ENCODE data around the gene PLEKHO1. TPM values are rescaled to one million over a fixed set of nuclear protein-coding genes. Genes with fewer than 3 reads are reported as not detected.

PLEKHO1 gene
- total and polyA plus RNA-seq, 2 of the 4 experiments (the other 2 are of a cell fraction), result 51.4 to 56.0 TPM

- TF ChIP-seq MXI1 (IDR thresholded peaks at IDR 0.05; ENCODE audit: borderline replicate concordance, low read depth, low read length) (no peak), RFX5 (IDR thresholded peaks at IDR 0.05; ENCODE audit: low read depth, low read length) (no peak), CHD1 (IDR thresholded peaks at IDR 0.05; ENCODE audit: low read depth, low read length) (no peak), FOS (IDR thresholded peaks at IDR 0.05; ENCODE audit: low read depth, low read length) (no peak)
- no peak overlapping the region for H3K27ac ChIP-seq (ENCODE audit: insufficient read depth, low read length)
- dilution Hi-C loops (cut with HindIII; ENCODE audit: low sequenced_read_pairs, unreplicated experiment), result no loop called here
Measured at GRCh38 chr1:150142083-150142482, 7.6 kb upstream of the PLEKHO1 start.

More at GRCh38 chr1:150142083-150142482, 7.6 kb upstream of the PLEKHO1 start:
- H3K4ac ChIP-seq (ENCODE audit: low read depth, low read length), result no peak overlapping the region
- ChIA-PET POLR2A (ENCODE audit: unreplicated experiment) (interaction anchor here (0.8 kb wide), 1 partner anchor 34 kb away, joined by 4 read pairs; no protein-coding TSS in a partner anchor), CTCF (interaction anchor here (0.6 kb wide), 1 partner anchor 9 kb away, joined by 4 read pairs; no protein-coding TSS in a partner anchor)
- no peak overlapping the region for H3K9ac ChIP-seq (ENCODE audit: low read depth, low read length)
- H3K23ac ChIP-seq (ENCODE audit: low read depth, low read length), result no peak overlapping the region
- 0 out of 2 replicates have a peak, but pooled peaks cover 3% of the 10 kb centered on the region for H3K9me1 ChIP-seq (ENCODE audit: insufficient read depth, low read length)
- DNase-seq (no peak), ATAC-seq (ENCODE audit: low read depth) (no peak)
- in situ Hi-C loops (cut with MboI; ENCODE audit: low sequenced_read_pairs) (no loop called here), intact Hi-C loops (cut with micrococcal nuclease) (no loop called here)
- H4K5ac ChIP-seq (ENCODE audit: low read depth, low read length), result no peak overlapping the region
- no peak overlapping the region for H3K4me2 ChIP-seq (ENCODE audit: low read depth, low read length)
- no peak overlapping the region for H4K91ac ChIP-seq (ENCODE audit: insufficient read depth, low read depth, low read length)
- H3K36me3 ChIP-seq (ENCODE audit: control insufficient read depth, insufficient read depth, low read length), result peaks cover 5% of the 10 kb centered on the region; the same call in 1 of the 2 replicates
- no peak overlapping the region for H2AK9ac ChIP-seq (replicated peaks; ENCODE audit: low read depth, low read length, poor library complexity)
- no peak overlapping the region for H2BK20ac ChIP-seq (ENCODE audit: low read depth, low read length)
- H3K14ac ChIP-seq (replicated peaks; ENCODE audit: low read depth, low read length), result no peak overlapping the region
- no TSS peak for BruUV-seq (replicated peaks)
- H2AK5ac ChIP-seq (ENCODE audit: low read depth, low read length), result no peak overlapping the region
- H2AFZ ChIP-seq (replicated peaks; ENCODE audit: low read length, poor library complexity), result no peak overlapping the region
- H3K4me1 ChIP-seq (ENCODE audit: control insufficient read depth, insufficient read depth, low read length), result peaks cover 3% of the 10 kb centered on the region; the same call in 1 of the 2 replicates
- peaks cover 0 to 6% of the 10 kb centered on the region in 2 experiments; a peak in 1 of 4 replicates for H3K79me1 ChIP-seq (ENCODE audit: low read depth in 1 of 2, low read length in 2 of 2)
- no peak overlapping the region for H3K18ac ChIP-seq (ENCODE audit: low read depth, low read length)
- H3K27me3 ChIP-seq (ENCODE audit: control insufficient read depth, insufficient read depth, low read length), result no peaks in the 10 kb centered on the region
- H2BK120ac ChIP-seq (ENCODE audit: low read depth, low read length), result no peak overlapping the region
- H4K20me1 ChIP-seq (ENCODE audit: insufficient read depth, low read length), result no peaks in the 10 kb centered on the region
- H3K4me3 ChIP-seq (ENCODE audit: insufficient read depth, low read depth, low read length), result no peak overlapping the region
- H2BK15ac ChIP-seq (ENCODE audit: low read depth, low read length), result no peak overlapping the region
- no peak overlapping the region for H3K56ac ChIP-seq (ENCODE audit: extremely low read depth, insufficient read depth, low read length)
- H3K9me3 ChIP-seq (ENCODE audit: control insufficient read depth, insufficient read depth, low read length), result no peaks in the 10 kb centered on the region
- no peak overlapping the region for H4K8ac ChIP-seq (ENCODE audit: low read depth in 2 of 2, low read length in 2 of 2)
- H2BK5ac ChIP-seq (ENCODE audit: low read depth, low read length, poor library complexity, severe bottlenecking), result no peak overlapping the region
